AG09309 (cell line): Measurements from ENCODE around the gene EXTL1.

ENCODE experiments used
- DNase-seq: peaks from one replicate; pipeline ENCODE4 v3.0.0-alpha.2; 2010; ENCODE audit warnings: low read depth
- H3K4me3 ChIP-seq: 2 replicates; pipeline ENCODE4 v1.5.1; 2011; ENCODE audit warnings: mild to moderate bottlenecking, low read depth, low read length, moderate library complexity; ENCODE audit not compliant: control insufficient read depth
- CTCF ChIP-seq: IDR thresholded peaks from 2 replicates; pipeline ENCODE4 v1.5.1; 2011; ENCODE audit warnings: mild to moderate bottlenecking, low read depth, low read length, inconsistent platforms; ENCODE audit not compliant: insufficient read depth, control insufficient read depth; ENCODE audit errors: missing control alignments

The EXTL1 gene

GRCh38 chr1:25991937-25992688 lies 29.5 kb upstream of the EXTL1 start:
- no peak overlapping the region for H3K4me3 ChIP-seq
- TF ChIP-seq CTCF, result no peak
- DNase-seq, result no peak

GRCh38 chr1:25992689-25993171 lies 28.8 kb upstream of the EXTL1 start:
- DNase-seq, result no peak
- TF ChIP-seq CTCF, result no peak
- H3K4me3 ChIP-seq, result no peak overlapping the region

- no peak for TF ChIP-seq CTCF
- DNase-seq, result no peak
- H3K4me3 ChIP-seq, result no peak overlapping the region
These were observed 28.2 kb upstream of the EXTL1 start for GRCh38 chr1:25993197-25993951.

- no peak overlapping the region for H3K4me3 ChIP-seq
- DNase-seq, result no peak
- no peak for TF ChIP-seq CTCF
These were observed 27.0 kb upstream of the EXTL1 start for GRCh38 chr1:25994402-25995150.

GRCh38 chr1:25996966-25997827 lies 24.4 kb upstream of the EXTL1 start:
- TF ChIP-seq CTCF, result no peak
- no peak for DNase-seq
- peak overlapping the region; percentile 60 for H3K4me3 ChIP-seq
